Activated CD8-positive, alpha-beta T cell treated with anti-CD3 and anti-CD28 coated beads for 36 hours (primary cell): ENCODE measurements around the gene DOCK4. TPM values are rescaled to one million over a fixed set of nuclear protein-coding genes. Genes with fewer than 3 reads are reported as not detected.
"Not testable (repeated sequence)": the region's sequence is repeated elsewhere in the genome, so short reads cannot be mapped to it uniquely, and the experiment has no call there.

Experiments
- ATAC-seq: fragments of 200-7000 bp; cut with Tn5 transposase; one replicate; pipeline ENCODE4 v1.10.0; 2021; ENCODE audit warnings: mild to moderate bottlenecking, moderate library complexity
- CTCF ChIA-PET: fragments of 350-600 bp; sonication (Branson Sonifier 250); formaldehyde crosslinking; loops from one replicate; lab custom pipeline; 2021; ENCODE audit warnings: antibody characterized with exemption; lab: Charles Lee
- POLR2A ChIA-PET: fragments of 350-600 bp; sonication (Branson Sonifier 250); formaldehyde crosslinking; loops from one replicate; lab custom pipeline; 2021; ENCODE audit warnings: antibody characterized with exemption; lab: Charles Lee
- DNase-seq: peaks from one replicate; pipeline ENCODE4 v3.0.0-alpha.2; 2020
- H3K27ac Mint-ChIP-seq: one replicate; pipeline ENCODE4 v1.8.0; 2021; ENCODE audit warnings: mild to moderate bottlenecking, mixed read lengths
- H3K27me3 Mint-ChIP-seq: one replicate; pipeline ENCODE4 v1.8.0; 2021; ENCODE audit warnings: mixed read lengths
- H3K36me3 Mint-ChIP-seq: one replicate; pipeline ENCODE4 v1.8.0; 2021; ENCODE audit warnings: low read depth, mixed read lengths
- H3K4me1 Mint-ChIP-seq: one replicate; pipeline ENCODE4 v1.8.0; 2021; ENCODE audit warnings: low read depth, mixed read lengths
- H3K4me3 Mint-ChIP-seq: one replicate; pipeline ENCODE4 v1.8.0; 2021; ENCODE audit warnings: mild to moderate bottlenecking, moderate library complexity, mixed read lengths
- H3K9me3 Mint-ChIP-seq: one replicate; pipeline ENCODE4 v1.8.0; 2021; ENCODE audit warnings: mixed read lengths
- CTCF ChIP-seq: fragments of 200-600 bp; IDR thresholded peaks from one replicate; pipeline ENCODE4 v1.8.0; 2022; ENCODE audit warnings: antibody characterized with exemption, mild to moderate bottlenecking
- intact Hi-C: fragments of 100-400 bp; cut with micrococcal nuclease; formaldehyde crosslinking; loops from one replicate; pipeline ENCODE4 v1.10.0; 2022
- total RNA-seq, 2 experiments: library from RNA; stranded (reverse); gene quantifications; one replicate each; pipeline ENCODE4 v1.2.3, GENCODE V29; 2021

Gene DOCK4
- total RNA-seq, 2 experiments from 2014 or later: 0.31 to 0.32 TPM

GRCh38 chr7:111920329-111920728 lies 285.9 kb downstream of the DOCK4 start:
- CTCF ChIA-PET: no interaction called here

GRCh38 chr7:111919631-111920179 lies 286.5 kb downstream of the DOCK4 start:
- Mint-ChIP-seq H3K27me3 (peaks cover 10% of the 10 kb centered on the region), H3K4me3 (no peak overlapping the region), H3K9me3 (no peaks in the 10 kb centered on the region), H3K4me1 (no peaks in the 10 kb centered on the region), H3K27ac (no peak overlapping the region), H3K36me3 (no peaks in the 10 kb centered on the region)
- CTCF ChIA-PET: no interaction called here
- DNase-seq (no peak), ATAC-seq (no peak)
- POLR2A ChIA-PET: no interaction called here
- no peak for TF ChIP-seq CTCF
- intact Hi-C loops: no loop called here

More at GRCh38 chr7:111920329-111920728, 285.9 kb downstream of the DOCK4 start:
- POLR2A ChIA-PET: no interaction called here
- no peak for TF ChIP-seq CTCF
- ATAC-seq (no peak), DNase-seq (no peak)
- no peaks in the 10 kb centered on the region for H3K9me3 Mint-ChIP-seq
- H3K27me3 Mint-ChIP-seq: peaks cover 10% of the 10 kb centered on the region
- H3K4me1 Mint-ChIP-seq: no peaks in the 10 kb centered on the region
- H3K36me3 Mint-ChIP-seq: no peaks in the 10 kb centered on the region
- H3K27ac Mint-ChIP-seq: no peak overlapping the region
- no peak overlapping the region for H3K4me3 Mint-ChIP-seq
- intact Hi-C loops: no loop called here

DNA sequence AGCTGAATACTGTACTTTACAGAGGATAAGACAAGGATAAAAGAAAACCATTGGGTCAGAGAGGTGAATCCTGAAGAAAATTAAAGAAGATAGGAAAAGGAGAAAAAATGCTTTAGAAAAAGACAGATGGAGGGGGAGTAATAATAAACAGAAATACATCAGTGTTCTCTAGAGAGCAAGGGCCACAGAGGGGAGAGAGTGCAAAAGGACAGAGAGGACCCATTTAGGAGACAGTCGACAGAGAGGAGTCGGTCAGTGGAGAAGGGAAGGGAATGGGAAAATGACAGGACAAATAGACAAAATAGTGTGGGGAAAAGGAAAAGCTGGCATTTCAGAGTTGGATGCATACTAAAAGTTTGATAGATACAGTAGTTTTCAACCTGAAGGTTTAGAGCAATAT lies 287.0 kb downstream of the DOCK4 start:
- DNase-seq: no peak
- Mint-ChIP-seq H3K36me3 (no peaks in the 10 kb centered on the region), H3K4me3 (no peak overlapping the region), H3K4me1 (no peaks in the 10 kb centered on the region), H3K27me3 (peaks cover 11% of the 10 kb centered on the region), H3K27ac (no peak overlapping the region), H3K9me3 (no peaks in the 10 kb centered on the region)
- CTCF ChIA-PET: no interaction called here
- intact Hi-C loops: no loop called here
- TF ChIP-seq CTCF: no peak
- POLR2A ChIA-PET: no interaction called here
- no peak for ATAC-seq

- no peak for DNase-seq
- CTCF ChIA-PET: no interaction called here
- POLR2A ChIA-PET: no interaction called here
Measured at GRCh38 chr7:111918461-111918860, 287.7 kb downstream of the DOCK4 start.

GRCh38 chr7:111917404-111917803 lies 288.8 kb downstream of the DOCK4 start:
- intact Hi-C loops, CTCF ChIA-PET, H3K4me1 Mint-ChIP-seq, ATAC-seq, H3K36me3 Mint-ChIP-seq, POLR2A ChIA-PET, H3K9me3 Mint-ChIP-seq, H3K4me3 Mint-ChIP-seq, H3K27ac Mint-ChIP-seq, H3K27me3 Mint-ChIP-seq, DNase-seq: not testable (repeated sequence)

More at GRCh38 chr7:111918461-111918860, 287.7 kb downstream of the DOCK4 start:
- intact Hi-C loops: no loop called here
- Mint-ChIP-seq H3K4me3 (no peak overlapping the region), H3K4me1 (no peaks in the 10 kb centered on the region), H3K27ac (no peak overlapping the region), H3K27me3 (peaks cover 10% of the 10 kb centered on the region), H3K36me3 (no peaks in the 10 kb centered on the region), H3K9me3 (no peaks in the 10 kb centered on the region)
- no peak for ATAC-seq
- no peak for TF ChIP-seq CTCF
